MM.1S (cell line): Measurements from ENCODE around the gene PSEN1.

Source experiments
- CTCF ChIP-seq: fragments of 300-600 bp; sonication (generic); IDR thresholded peaks from 2 replicates; pipeline ENCODE4 v1.5.1; 2016; ENCODE audit warnings: antibody characterized with exemption, low read length, mixed read lengths
- EZH2 ChIP-seq: fragments of 300-600 bp; sonication (generic); optimal IDR thresholded peaks from 2 replicates; pipeline ENCODE3; 2017; ENCODE audit warnings: low read depth, mild to moderate bottlenecking, antibody characterized with exemption, low read length, mixed read lengths
- EZH2phosphoT487 ChIP-seq: fragments of 300-600 bp; sonication (generic); IDR thresholded peaks from 2 replicates; pipeline ENCODE4 v1.6.1; 2018; ENCODE audit warnings: antibody characterized with exemption, low read length

DNA sequence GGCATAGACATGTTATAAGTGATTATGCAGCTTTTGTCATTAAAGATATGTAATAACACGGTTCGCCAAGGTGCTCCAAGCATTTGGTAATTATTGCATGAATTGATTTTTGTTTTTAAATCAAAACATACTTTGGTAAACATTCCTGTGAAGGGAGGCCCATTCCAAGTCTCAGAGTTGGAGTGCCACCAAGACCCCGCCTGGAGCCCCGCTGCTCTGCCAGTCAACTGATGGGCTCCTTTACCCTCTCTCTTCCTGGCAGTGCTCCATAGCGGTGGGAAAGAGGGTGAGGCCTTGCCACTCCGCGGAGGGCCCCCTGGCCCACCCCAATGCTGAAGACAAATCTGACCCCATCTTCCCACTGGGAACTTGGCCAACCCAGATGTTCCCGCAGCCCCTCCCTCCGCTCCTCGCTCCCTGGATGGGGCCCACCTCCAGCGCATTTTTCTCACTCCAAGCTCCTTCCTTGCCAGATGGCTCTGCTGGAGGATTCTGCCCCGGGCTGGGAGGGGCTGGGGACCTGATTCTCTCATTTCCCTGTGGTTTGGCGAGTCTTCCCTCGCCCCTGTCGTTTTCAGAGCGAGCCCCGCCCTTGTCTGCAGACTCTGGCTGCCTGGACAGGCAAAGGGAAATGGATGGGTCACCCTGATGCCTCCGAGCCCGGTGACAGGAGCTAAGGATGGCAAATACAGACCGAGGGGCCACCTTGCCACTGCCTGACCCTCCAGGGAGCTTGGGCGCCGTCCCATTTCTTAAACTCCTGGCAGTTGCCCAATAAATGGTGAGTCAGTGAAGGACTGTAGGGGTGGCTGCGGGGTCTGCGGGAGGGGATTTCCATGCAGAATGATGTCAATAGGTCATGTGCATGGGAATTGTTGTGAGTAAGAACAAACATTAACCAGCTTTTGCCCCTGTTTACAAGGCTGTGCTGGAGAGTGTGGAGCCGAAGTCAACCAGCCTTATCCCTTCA is 91.8 kb downstream of the PSEN1 start:
- TF ChIP-seq CTCF (no peak), EZH2 (no peak), EZH2phosphoT487 (no peak)
